Activated CD8-positive, alpha-beta memory T cell treated with anti-CD3 and anti-CD28 coated beads, Interleukin-2, amount 50 U/mL, for 1 hour (primary cell): Measurements from ENCODE around the gene C20orf204.

Experiments
- DNase-seq: peaks from one replicate; pipeline ENCODE4 v3.0.0-alpha.2; 2020; ENCODE audit errors: extremely low read depth

Gene C20orf204

GRCh38 chr20:64027981-64028685, 7.8 kb upstream of the C20orf204 start:
- DNase-seq = no peak

GRCh38 chr20:64029293-64030117, 6.5 kb upstream of the C20orf204 start:
- DNase-seq = no peak

- DNase-seq = no peak
Measured at GRCh38 chr20:64030371-64031134, 5.4 kb upstream of the C20orf204 start.

- no peak for DNase-seq
Measured at GRCh38 chr20:64031822-64032314, 4.1 kb upstream of the C20orf204 start.

- DNase-seq = no peak
Measured at GRCh38 chr20:64032706-64033624, 3.0 kb upstream of the C20orf204 start.

GRCh38 chr20:64033981-64034493, 1.9 kb upstream of the C20orf204 start:
- no peak for DNase-seq

GRCh38 chr20:64035066-64035932, 683 bp upstream of the C20orf204 start:
- peak; percentile 31 for DNase-seq

- no peak for DNase-seq
Measured at GRCh38 chr20:64036346-64037198, 590 bp downstream of the C20orf204 start.

- no peak for DNase-seq
Measured at GRCh38 chr20:64037199-64037497, 1.2 kb downstream of the C20orf204 start.

- DNase-seq = no peak
Measured at GRCh38 chr20:64037498-64038213, 1.7 kb downstream of the C20orf204 start.

- no peak for DNase-seq
Measured at GRCh38 chr20:64038224-64038564, 2.2 kb downstream of the C20orf204 start.

GRCh38 chr20:64038565-64039292, 2.7 kb downstream of the C20orf204 start:
- peak; percentile 40 for DNase-seq

- DNase-seq = no peak
Measured at GRCh38 chr20:64039293-64040160, 3.5 kb downstream of the C20orf204 start.

- DNase-seq = no peak
Measured at GRCh38 chr20:64040231-64041039, 4.5 kb downstream of the C20orf204 start.

- DNase-seq = no peak
Measured at GRCh38 chr20:64041040-64041780, 5.2 kb downstream of the C20orf204 start.

- no peak for DNase-seq
Measured at GRCh38 chr20:64041781-64042053, 5.7 kb downstream of the C20orf204 start.
